NCI-H146 treated with DMSO at 0.1 percent for 48 hours (cell line): Measurements from ENCODE around the gene ACTN4.

Source experiments
- DNase-seq: peaks from one replicate; lab custom pipeline; 2025; ENCODE audit not compliant: unreplicated experiment; lab: John Stamatoyannopoulos, UW

The ACTN4 gene

GRCh38 chr19:38722947-38723605, 75.6 kb downstream of the ACTN4 start:
- no peak for DNase-seq

GRCh38 chr19:38723606-38723965, 76.1 kb downstream of the ACTN4 start:
- no peak for DNase-seq

GRCh38 chr19:38723990-38724854, 76.8 kb downstream of the ACTN4 start:
- no peak for DNase-seq

- DNase-seq = no peak
Measured at GRCh38 chr19:38725469-38726283, 78.2 kb downstream of the ACTN4 start.

GRCh38 chr19:38726284-38726673, 78.8 kb downstream of the ACTN4 start:
- DNase-seq = no peak

- DNase-seq = no peak
Measured at GRCh38 chr19:38726761-38727301, 79.4 kb downstream of the ACTN4 start.

- no peak for DNase-seq
Measured at GRCh38 chr19:38727306-38727867, 79.9 kb downstream of the ACTN4 start.

GRCh38 chr19:38727868-38728660, 80.6 kb downstream of the ACTN4 start:
- DNase-seq = no peak

GRCh38 chr19:38728752-38729541, 81.5 kb downstream of the ACTN4 start:
- no peak for DNase-seq

- DNase-seq = peak; percentile 10
Measured at GRCh38 chr19:38729653-38730469, 82.4 kb downstream of the ACTN4 start.

- DNase-seq = no peak
Measured at GRCh38 chr19:38730470-38730730, 83.0 kb downstream of the ACTN4 start.

GRCh38 chr19:38730731-38731589, 83.5 kb downstream of the ACTN4 start:
- DNase-seq = no peak

GRCh38 chr19:38731654-38732301, 84.3 kb downstream of the ACTN4 start:
- no peak for DNase-seq

GRCh38 chr19:38733241-38733492, 85.7 kb downstream of the ACTN4 start:
- DNase-seq = no peak

GRCh38 chr19:38733493-38734175, 86.2 kb downstream of the ACTN4 start:
- DNase-seq = no peak

GRCh38 chr19:38734176-38734425, 86.7 kb downstream of the ACTN4 start:
- no peak for DNase-seq

- no peak for DNase-seq
Measured at GRCh38 chr19:38734426-38735256, 87.2 kb downstream of the ACTN4 start.
